Mesothelial cell of epicardium (in vitro differentiated cells): ENCODE measurements around the gene SLC1A7. TPM values are rescaled to one million over a fixed set of nuclear protein-coding genes. Genes with fewer than 3 reads are reported as not detected.
A peak's percentile ranks its signal among the peaks of the same experiment; 100 is the strongest.
"Not testable (repeated sequence)": the region's sequence is repeated elsewhere in the genome, so short reads cannot be mapped to it uniquely, and the experiment has no call there.

ENCODE experiments used
- DNase-seq, 2 experiments: peaks; one replicate each; pipeline ENCODE4 v3.0.0; 2021; ENCODE audit warnings: low spot score in 2 of 2; ENCODE audit not compliant: unreplicated experiment in 2 of 2
- H3K27ac Mint-ChIP-seq: 2 replicates; pipeline ENCODE4 v1.8.0; 2021; ENCODE audit warnings: mixed read lengths
- H3K27me3 Mint-ChIP-seq: 2 replicates; pipeline ENCODE4 v1.8.0; 2021; ENCODE audit warnings: low read depth, mixed read lengths
- H3K36me3 Mint-ChIP-seq: 2 replicates; pipeline ENCODE4 v1.8.0; 2021; ENCODE audit warnings: mixed read lengths
- H3K4me1 Mint-ChIP-seq: 2 replicates; pipeline ENCODE4 v1.8.0; 2021; ENCODE audit warnings: mixed read lengths
- H3K4me3 Mint-ChIP-seq: 2 replicates; pipeline ENCODE4 v1.8.0; 2021; ENCODE audit warnings: mild to moderate bottlenecking, moderate library complexity, mixed read lengths
- H3K9me3 Mint-ChIP-seq: 2 replicates; pipeline ENCODE4 v1.8.0; 2021; ENCODE audit warnings: mixed read lengths
- total RNA-seq: library from RNA; stranded (reverse); gene quantifications from 3 replicates; pipeline ENCODE4 v1.2.1, GENCODE V29; 2021
- TF ChIP-seq, protein P1 (sequence below): fragments of 200-600 bp; sonication (generic); IDR thresholded peaks from one replicate; pipeline ENCODE4 v1.5.0; 2021; ENCODE audit warnings: antibody characterized with exemption; ENCODE audit not compliant: unreplicated experiment

Gene SLC1A7
- total RNA-seq, 1 donor from 2014 or later = not detected

DNA sequence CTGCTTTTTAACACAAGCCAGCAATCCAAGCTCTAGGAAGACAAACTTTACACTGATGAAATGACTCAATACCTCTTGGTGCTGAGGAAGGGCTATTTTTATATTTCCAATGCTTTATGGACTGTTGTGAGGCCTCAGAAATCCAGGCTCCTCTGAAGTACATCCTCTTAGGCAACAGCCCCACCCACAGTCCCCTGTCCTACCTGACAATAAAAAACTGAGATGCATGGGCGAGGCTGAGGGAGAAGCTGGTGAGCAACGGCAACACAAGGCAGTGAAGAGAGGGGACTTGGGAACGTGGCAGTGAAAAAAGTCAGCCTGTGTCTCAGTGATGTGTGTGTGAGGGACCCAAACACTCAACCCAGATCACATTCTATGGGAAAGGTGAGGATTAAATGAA lies 44.1 kb upstream of the SLC1A7 start:
- peaks cover 11% of the 10 kb centered on the region for H3K4me1 Mint-ChIP-seq
- H3K4me3 Mint-ChIP-seq = no peak overlapping the region
- peaks cover 3% of the 10 kb centered on the region for H3K27me3 Mint-ChIP-seq
- H3K27ac Mint-ChIP-seq = no peak overlapping the region
- TF ChIP-seq, protein P1, sequence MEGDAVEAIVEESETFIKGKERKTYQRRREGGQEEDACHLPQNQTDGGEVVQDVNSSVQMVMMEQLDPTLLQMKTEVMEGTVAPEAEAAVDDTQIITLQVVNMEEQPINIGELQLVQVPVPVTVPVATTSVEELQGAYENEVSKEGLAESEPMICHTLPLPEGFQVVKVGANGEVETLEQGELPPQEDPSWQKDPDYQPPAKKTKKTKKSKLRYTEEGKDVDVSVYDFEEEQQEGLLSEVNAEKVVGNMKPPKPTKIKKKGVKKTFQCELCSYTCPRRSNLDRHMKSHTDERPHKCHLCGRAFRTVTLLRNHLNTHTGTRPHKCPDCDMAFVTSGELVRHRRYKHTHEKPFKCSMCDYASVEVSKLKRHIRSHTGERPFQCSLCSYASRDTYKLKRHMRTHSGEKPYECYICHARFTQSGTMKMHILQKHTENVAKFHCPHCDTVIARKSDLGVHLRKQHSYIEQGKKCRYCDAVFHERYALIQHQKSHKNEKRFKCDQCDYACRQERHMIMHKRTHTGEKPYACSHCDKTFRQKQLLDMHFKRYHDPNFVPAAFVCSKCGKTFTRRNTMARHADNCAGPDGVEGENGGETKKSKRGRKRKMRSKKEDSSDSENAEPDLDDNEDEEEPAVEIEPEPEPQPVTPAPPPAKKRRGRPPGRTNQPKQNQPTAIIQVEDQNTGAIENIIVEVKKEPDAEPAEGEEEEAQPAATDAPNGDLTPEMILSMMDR = no peak
- H3K9me3 Mint-ChIP-seq = no peaks in the 10 kb centered on the region
- no peaks in the 10 kb centered on the region for H3K36me3 Mint-ChIP-seq
- DNase-seq = no peak

DNA sequence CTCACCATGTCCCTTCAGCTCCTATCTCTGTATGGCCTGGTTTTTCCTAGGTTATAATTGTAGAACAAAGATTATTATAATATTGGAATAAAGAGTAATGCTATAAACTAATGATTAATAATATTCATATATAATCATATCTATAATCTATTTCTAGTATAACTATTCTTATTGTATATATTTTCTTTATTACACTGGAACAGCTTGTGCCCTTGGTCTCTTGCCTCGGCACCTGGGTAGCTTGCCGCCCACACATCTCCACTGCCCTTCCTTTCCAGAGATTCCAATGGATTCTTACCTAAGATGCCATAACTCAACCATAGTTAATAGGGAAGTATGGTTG lies 43.5 kb upstream of the SLC1A7 start:
- H3K27me3 Mint-ChIP-seq, H3K36me3 Mint-ChIP-seq: not testable (repeated sequence)

DNA sequence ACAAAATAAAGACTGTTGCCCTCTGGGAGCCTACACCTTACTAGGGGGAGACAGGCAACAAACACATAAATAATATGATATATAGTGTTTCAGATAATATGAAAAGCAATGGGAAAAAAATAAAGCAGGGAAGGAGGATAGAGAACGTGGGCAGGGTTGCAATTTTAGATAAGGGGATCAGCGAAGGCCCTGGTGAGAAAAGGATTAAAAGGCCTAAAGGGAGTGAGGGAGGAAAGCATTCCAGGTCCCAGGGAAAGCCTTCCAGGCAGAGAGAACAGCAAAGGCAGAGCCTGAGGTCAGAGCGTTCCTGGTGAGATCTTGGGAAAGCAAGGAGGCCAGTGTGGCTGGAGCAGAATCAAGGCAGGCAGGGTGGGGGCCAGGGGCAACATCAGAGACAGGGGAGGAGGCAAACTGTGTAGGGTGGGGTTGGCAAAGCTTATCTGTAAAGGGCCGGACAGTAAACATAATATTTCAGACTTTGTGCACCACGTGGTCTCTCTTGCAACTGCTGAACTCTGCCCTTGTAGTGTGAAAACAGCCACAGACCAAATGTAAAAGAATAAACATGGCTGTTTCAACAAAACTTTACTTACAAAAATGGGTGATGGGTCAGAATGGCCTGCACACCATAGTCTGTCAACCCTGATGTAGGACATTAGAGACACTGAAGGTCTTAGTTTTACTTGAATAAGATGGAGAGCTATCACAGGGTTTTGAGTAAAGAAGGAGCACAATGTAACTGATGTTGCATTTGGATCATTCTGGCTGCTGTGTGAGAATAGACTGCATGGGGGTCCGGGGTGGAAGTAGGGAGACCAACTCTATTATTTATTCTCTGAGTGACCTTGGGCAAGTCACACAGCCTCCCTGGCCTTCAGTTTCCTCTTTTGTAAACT lies 40.9 kb upstream of the SLC1A7 start:
- Mint-ChIP-seq H3K27ac (no peak overlapping the region), H3K36me3 (no peaks in the 10 kb centered on the region), H3K4me1 (peaks cover 6% of the 10 kb centered on the region), H3K9me3 (no peaks in the 10 kb centered on the region), H3K27me3 (peaks cover 12% of the 10 kb centered on the region), H3K4me3 (no peak overlapping the region)
- no peak for DNase-seq
- TF ChIP-seq, protein P1 = no peak

More for the DNA sequence above, 43.5 kb upstream of the SLC1A7 start:
- TF ChIP-seq, protein P1 = peak; percentile 15
- not testable (repeated sequence) for DNase-seq, H3K27ac Mint-ChIP-seq, H3K9me3 Mint-ChIP-seq, H3K4me3 Mint-ChIP-seq
- H3K4me1 Mint-ChIP-seq = peaks cover 11% of the 10 kb centered on the region

DNA sequence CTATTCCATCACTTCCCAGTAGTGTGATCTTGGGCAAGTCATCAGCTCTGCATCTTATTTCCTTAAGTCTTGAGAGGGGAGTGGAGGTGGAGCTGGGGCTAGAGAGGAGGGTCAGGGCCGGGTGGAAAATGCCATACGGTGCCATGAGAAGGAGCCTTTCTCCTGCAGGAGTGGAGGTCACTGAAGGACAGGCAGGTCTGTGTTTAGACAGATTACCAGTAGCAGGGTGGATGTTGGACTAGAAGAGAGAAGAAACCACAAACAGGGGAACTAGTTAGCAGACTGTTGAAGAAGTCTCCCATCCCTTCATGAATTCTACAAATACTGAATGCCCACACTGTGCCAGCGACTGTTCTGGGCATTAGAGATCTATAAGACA lies 40.3 kb upstream of the SLC1A7 start:
- H3K9me3 Mint-ChIP-seq = no peaks in the 10 kb centered on the region
- DNase-seq = no peak
- TF ChIP-seq, protein P1 = no peak
- no peak overlapping the region for H3K4me3 Mint-ChIP-seq
- peaks cover 12% of the 10 kb centered on the region for H3K27me3 Mint-ChIP-seq
- H3K4me1 Mint-ChIP-seq = peaks cover 3% of the 10 kb centered on the region
- H3K36me3 Mint-ChIP-seq = no peaks in the 10 kb centered on the region
- no peak overlapping the region for H3K27ac Mint-ChIP-seq

DNA sequence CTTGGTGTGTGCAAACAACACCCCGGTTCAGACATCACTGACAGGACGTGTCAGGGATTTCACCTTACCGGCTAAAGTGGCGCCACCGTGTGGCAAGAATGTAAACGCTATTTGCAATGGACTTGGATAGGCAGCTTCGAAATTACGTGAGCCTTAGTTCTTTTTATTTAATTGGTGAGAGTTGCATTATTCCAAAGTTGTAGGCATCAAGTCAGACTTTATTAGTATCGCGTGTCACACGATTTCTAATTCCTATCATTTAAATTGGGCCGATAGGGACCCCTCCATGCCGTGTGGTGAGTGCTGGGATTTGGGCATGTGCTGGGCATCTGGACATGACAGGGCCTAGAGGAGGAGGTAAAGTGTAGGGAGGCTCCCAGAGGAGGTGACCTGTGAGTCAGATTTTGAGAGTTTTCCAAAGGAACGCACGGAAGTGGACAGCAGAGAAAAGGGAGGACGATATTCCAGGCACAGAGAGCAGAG lies 39.7 kb upstream of the SLC1A7 start:
- Mint-ChIP-seq H3K27me3 (peaks cover 14% of the 10 kb centered on the region), H3K36me3 (no peaks in the 10 kb centered on the region), H3K4me1 (no peaks in the 10 kb centered on the region), H3K4me3 (no peak overlapping the region), H3K27ac (no peak overlapping the region), H3K9me3 (no peaks in the 10 kb centered on the region)
- peak; percentile 71 to 88 for DNase-seq
- TF ChIP-seq, protein P1 = peak; percentile 96
